SK-N-SH treated with all-trans-retinoic acid at 6 μM for 48 hours (cell line): ENCODE results near the gene ARHGAP9.

Experiments
- ARNTL ChIP-seq: fragments of 450-650 bp; formaldehyde crosslinking; IDR thresholded peaks from 2 replicates; pipeline ENCODE4 v1.5.0; 2020; ENCODE audit warnings: low read depth, mild to moderate bottlenecking, moderate library complexity, borderline replicate concordance
- CREB5 ChIP-seq: fragments of 250-450 bp; sonication (Bioruptor Pico); IDR thresholded peaks from 2 replicates; pipeline ENCODE4 v1.5.1; 2020; ENCODE audit warnings: low read depth, mild to moderate bottlenecking, moderate library complexity
- CSDC2 ChIP-seq: fragments of 250-450 bp; sonication (Bioruptor Pico); IDR thresholded peaks from 2 replicates; pipeline ENCODE4 v1.5.0; 2020; ENCODE audit warnings: mild to moderate bottlenecking, moderate library complexity
- CSRNP3 ChIP-seq: fragments of 250-450 bp; sonication (Bioruptor Pico); IDR thresholded peaks from 2 replicates; pipeline ENCODE4 v1.5.1; 2021; ENCODE audit warnings: mild to moderate bottlenecking, moderate library complexity
- PATZ1 ChIP-seq: fragments of 250-450 bp; sonication (Bioruptor Pico); IDR thresholded peaks from 2 replicates; pipeline ENCODE4 v1.8.0; 2020; ENCODE audit warnings: mild to moderate bottlenecking, moderate library complexity, borderline replicate concordance
- POU6F1 ChIP-seq: fragments of 250-450 bp; sonication (Bioruptor Pico); IDR thresholded peaks from 2 replicates; pipeline ENCODE4 v1.8.0; 2021; ENCODE audit warnings: low read depth, mild to moderate bottlenecking, moderate library complexity, borderline replicate concordance
- PPARA ChIP-seq: fragments of 250-450 bp; sonication (Bioruptor Pico); IDR thresholded peaks from 2 replicates; pipeline ENCODE4 v1.5.0; 2020; ENCODE audit warnings: mild to moderate bottlenecking, borderline replicate concordance
- SNAI2 ChIP-seq: fragments of 250-450 bp; sonication (Bioruptor Pico); IDR thresholded peaks from 2 replicates; pipeline ENCODE4 v1.5.0; 2020; ENCODE audit warnings: mild to moderate bottlenecking, moderate library complexity
- TOX ChIP-seq: fragments of 250-450 bp; sonication (Bioruptor Pico); IDR thresholded peaks from 2 replicates; pipeline ENCODE4 v1.8.0; 2021; ENCODE audit warnings: mild to moderate bottlenecking, moderate library complexity, borderline replicate concordance
- ZC3H10 ChIP-seq: fragments of 250-450 bp; sonication (Bioruptor Pico); IDR thresholded peaks from 2 replicates; pipeline ENCODE4 v1.5.1; 2021; ENCODE audit warnings: mild to moderate bottlenecking, moderate library complexity
- ZFP3 ChIP-seq: fragments of 250-450 bp; sonication (Bioruptor Pico); IDR thresholded peaks from 2 replicates; pipeline ENCODE4 v1.5.0; 2020; ENCODE audit warnings: mild to moderate bottlenecking, moderate library complexity
- ZNF8 ChIP-seq: fragments of 450-650 bp; formaldehyde crosslinking; IDR thresholded peaks from 2 replicates; pipeline ENCODE4 v1.5.0; 2020; ENCODE audit warnings: mild to moderate bottlenecking, moderate library complexity

GRCh38 chr12:57518176-57518919 lies 38.7 kb upstream of the ARHGAP9 start:
- no peak for TF ChIP-seq ZFP3 (CRISPR knock-in tag)
- TF ChIP-seq CREB5 (CRISPR knock-in tag), result no peak
- no peak for TF ChIP-seq SNAI2
- no peak for TF ChIP-seq ARNTL
- no peak for TF ChIP-seq TOX (CRISPR knock-in tag)
- TF ChIP-seq PATZ1, result no peak
- no peak for TF ChIP-seq CSDC2 (CRISPR knock-in tag)
- no peak for TF ChIP-seq POU6F1 (CRISPR knock-in tag)
- no peak for TF ChIP-seq ZNF8 (CRISPR knock-in tag)
- TF ChIP-seq CSRNP3 (CRISPR knock-in tag), result no peak
- no peak for TF ChIP-seq ZC3H10 (CRISPR knock-in tag)
- no peak for TF ChIP-seq PPARA (CRISPR knock-in tag)
